ENCODE measurements around the gene FIGNL1.

Gene FIGNL1

DNA sequence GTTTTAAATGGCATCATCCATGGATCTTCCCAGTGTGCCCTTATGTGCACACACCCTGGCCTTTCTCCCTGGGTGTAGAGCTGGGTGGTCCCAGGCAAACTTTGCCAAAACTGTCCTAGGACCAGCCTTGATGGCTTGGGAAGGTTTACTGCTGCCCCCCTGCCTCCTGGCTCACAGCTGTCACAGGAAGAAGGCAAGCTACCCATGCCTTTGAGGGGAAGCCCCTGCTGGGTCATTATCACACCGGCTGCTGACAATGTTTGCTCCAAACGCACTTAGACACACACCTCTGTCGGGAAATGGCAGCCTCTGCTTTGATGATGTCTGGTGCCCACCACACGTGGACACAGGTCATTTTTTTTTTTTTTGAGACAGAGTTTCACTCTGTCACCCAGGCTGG is 25.2 kb upstream of the FIGNL1 start:
- Histone ChIP-seq H3K9ac (ENCODE audit: insufficient read length) (no peak overlapping the region), H3K27ac (no peak overlapping the region), H3K4me3 (no peak overlapping the region), H3K9me3 (ENCODE audit: low read depth, low read length) (no peaks in the 10 kb centered on the region), H3K36me3 (ENCODE audit: insufficient read depth, low read length) (no peaks in the 10 kb centered on the region)
- DNase-seq (ENCODE audit: low read depth, low spot score), result no peak
- TF ChIP-seq FOXP2 (optimal IDR thresholded peaks at IDR 0.05; ENCODE audit: control extremely low read depth, extremely low read length, insufficient read depth) (no peak), EZH2 (IDR thresholded peaks at IDR 0.05) (no peak), POLR2AphosphoS5 (IDR thresholded peaks at IDR 0.05; ENCODE audit: borderline replicate concordance, low read depth, low read length) (no peak)

DNA sequence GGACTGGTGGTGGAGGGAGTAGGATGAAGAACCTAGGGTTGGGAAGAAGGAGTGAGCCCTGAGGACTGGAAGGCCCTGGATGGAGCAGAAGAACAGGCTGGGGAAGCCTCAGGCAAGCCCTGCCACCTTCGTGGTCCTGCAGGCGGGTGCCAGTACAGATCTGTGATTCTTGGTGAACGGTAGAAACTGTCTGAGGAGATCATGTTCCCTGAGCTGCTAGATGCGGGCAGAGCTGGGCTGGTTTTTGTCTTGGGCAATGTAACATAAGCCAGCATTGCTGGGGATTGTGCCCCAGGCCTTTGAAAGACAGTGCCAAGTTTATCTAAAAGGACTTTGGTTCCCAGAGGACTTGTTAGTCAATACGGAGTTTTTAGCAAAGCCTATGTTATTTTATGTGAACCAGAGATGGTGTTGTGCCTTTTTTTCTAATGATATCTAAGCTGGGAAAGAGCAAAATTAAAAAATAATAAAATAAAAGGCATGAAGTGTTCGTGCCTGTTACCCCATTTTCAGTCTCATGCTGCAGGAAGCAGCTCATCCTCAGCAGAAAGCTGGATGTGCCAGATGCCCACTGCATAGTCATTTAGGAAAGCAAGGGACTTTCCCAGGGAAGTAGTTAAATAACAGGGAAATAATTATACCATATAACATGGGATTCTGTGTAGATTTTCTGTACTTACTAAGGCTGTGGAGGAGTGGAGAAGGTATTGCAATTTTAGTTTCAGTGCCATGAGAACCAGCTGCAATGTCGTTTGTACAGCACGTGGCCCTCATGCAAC is 24.4 kb upstream of the FIGNL1 start:
- TF ChIP-seq FOXP2 (optimal IDR thresholded peaks at IDR 0.05; ENCODE audit: control extremely low read depth, extremely low read length, insufficient read depth) (no peak), POLR2AphosphoS5 (IDR thresholded peaks at IDR 0.05; ENCODE audit: borderline replicate concordance, low read depth, low read length) (no peak), EZH2 (IDR thresholded peaks at IDR 0.05) (no peak)
- no peak for DNase-seq (ENCODE audit: low read depth, low spot score)
- no peak overlapping the region for H3K27ac ChIP-seq
- no peak overlapping the region for H3K9ac ChIP-seq (ENCODE audit: insufficient read length)
- H3K36me3 ChIP-seq (ENCODE audit: insufficient read depth, low read length), result no peaks in the 10 kb centered on the region
- no peak overlapping the region for H3K4me3 ChIP-seq
- H3K9me3 ChIP-seq (ENCODE audit: low read depth, low read length), result no peaks in the 10 kb centered on the region

DNA sequence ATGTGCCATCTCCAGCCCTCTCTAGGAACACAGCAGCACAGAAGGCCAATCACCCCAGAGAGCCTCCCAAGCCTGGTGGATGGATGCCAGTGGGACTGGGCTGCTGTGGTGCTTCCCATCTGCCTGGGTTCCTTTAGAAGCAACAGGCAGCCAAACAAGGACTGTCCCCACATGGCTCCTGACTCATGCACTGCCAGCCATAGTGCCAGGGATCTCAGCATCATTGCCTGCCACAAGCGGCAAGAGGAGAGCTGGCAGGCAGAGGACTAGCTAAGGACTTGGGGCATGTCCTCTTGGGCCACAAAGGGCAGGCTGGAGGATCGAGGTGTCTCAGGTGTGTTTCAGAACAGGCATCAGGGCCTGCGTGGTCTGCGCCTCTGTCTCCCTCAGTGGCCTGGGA is 23.4 kb upstream of the FIGNL1 start:
- no peak for TF ChIP-seq POLR2AphosphoS5 (IDR thresholded peaks at IDR 0.05; ENCODE audit: borderline replicate concordance, low read depth, low read length)
- no peak for TF ChIP-seq EZH2 (IDR thresholded peaks at IDR 0.05)
- TF ChIP-seq FOXP2 (optimal IDR thresholded peaks at IDR 0.05; ENCODE audit: control extremely low read depth, extremely low read length, insufficient read depth), result no peak
- DNase-seq (ENCODE audit: low read depth, low spot score), result no peak
- H3K9me3 ChIP-seq (ENCODE audit: low read depth, low read length), result no peaks in the 10 kb centered on the region
- no peak overlapping the region for H3K4me3 ChIP-seq
- no peak overlapping the region for H3K27ac ChIP-seq
- no peak overlapping the region for H3K9ac ChIP-seq (ENCODE audit: insufficient read length)
- no peaks in the 10 kb centered on the region for H3K36me3 ChIP-seq (ENCODE audit: insufficient read depth, low read length)

DNA sequence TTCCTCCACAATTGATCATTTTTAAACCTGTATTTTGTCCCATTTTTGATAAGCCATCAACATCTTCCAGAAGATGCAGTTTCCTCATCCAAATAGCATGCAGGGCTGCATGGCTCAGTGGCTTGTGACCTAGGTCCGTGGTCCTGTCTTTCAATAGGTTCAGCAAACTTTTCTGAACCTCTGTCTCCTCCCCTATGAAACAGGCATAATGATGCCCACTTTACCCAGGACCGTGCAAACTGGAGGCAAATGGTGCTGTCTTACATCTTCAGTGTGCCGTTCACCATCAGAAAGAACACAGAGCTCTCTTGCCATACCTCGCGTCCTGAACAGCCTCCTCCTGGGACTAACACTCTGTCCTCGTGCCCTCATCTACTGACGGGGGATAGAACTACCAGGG is 22.3 kb upstream of the FIGNL1 start:
- TF ChIP-seq EZH2 (IDR thresholded peaks at IDR 0.05) (no peak), POLR2AphosphoS5 (IDR thresholded peaks at IDR 0.05; ENCODE audit: borderline replicate concordance, low read depth, low read length) (no peak), FOXP2 (optimal IDR thresholded peaks at IDR 0.05; ENCODE audit: control extremely low read depth, extremely low read length, insufficient read depth) (no peak)
- no peaks in the 10 kb centered on the region for H3K9me3 ChIP-seq (ENCODE audit: low read depth, low read length)
- no peak overlapping the region for H3K9ac ChIP-seq (ENCODE audit: insufficient read length)
- no peak overlapping the region for H3K4me3 ChIP-seq
- no peak overlapping the region for H3K27ac ChIP-seq
- no peak for DNase-seq (ENCODE audit: low read depth, low spot score)
- no peaks in the 10 kb centered on the region for H3K36me3 ChIP-seq (ENCODE audit: insufficient read depth, low read length)

DNA sequence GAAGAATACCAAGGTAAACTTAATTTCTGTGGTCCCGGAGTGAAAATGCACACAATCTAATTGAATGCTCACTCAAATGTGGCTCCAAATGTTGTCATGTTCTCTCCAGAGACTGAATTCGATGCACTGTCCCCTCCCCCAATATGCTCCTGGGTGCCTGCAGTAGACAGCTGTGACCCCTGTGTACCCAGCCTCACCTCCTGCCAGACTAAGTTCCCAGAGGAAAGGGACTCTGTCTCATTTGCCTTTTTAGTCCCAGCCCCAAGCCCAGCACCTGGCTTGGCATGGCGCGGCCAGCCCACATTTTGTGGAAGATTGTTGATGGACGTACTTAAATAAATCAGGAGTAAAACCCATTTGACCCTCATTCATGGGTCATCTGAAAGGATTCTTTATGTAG is 21.8 kb upstream of the FIGNL1 start:
- TF ChIP-seq FOXP2 (optimal IDR thresholded peaks at IDR 0.05; ENCODE audit: control extremely low read depth, extremely low read length, insufficient read depth), result no peak
- no peak for TF ChIP-seq POLR2AphosphoS5 (IDR thresholded peaks at IDR 0.05; ENCODE audit: borderline replicate concordance, low read depth, low read length)
- TF ChIP-seq EZH2 (IDR thresholded peaks at IDR 0.05), result no peak
- no peaks in the 10 kb centered on the region for H3K9me3 ChIP-seq (ENCODE audit: low read depth, low read length)
- DNase-seq (ENCODE audit: low read depth, low spot score), result no peak
- H3K27ac ChIP-seq, result no peak overlapping the region
- H3K9ac ChIP-seq (ENCODE audit: insufficient read length), result no peak overlapping the region
- H3K36me3 ChIP-seq (ENCODE audit: insufficient read depth, low read length), result no peaks in the 10 kb centered on the region
- H3K4me3 ChIP-seq, result no peak overlapping the region

DNA sequence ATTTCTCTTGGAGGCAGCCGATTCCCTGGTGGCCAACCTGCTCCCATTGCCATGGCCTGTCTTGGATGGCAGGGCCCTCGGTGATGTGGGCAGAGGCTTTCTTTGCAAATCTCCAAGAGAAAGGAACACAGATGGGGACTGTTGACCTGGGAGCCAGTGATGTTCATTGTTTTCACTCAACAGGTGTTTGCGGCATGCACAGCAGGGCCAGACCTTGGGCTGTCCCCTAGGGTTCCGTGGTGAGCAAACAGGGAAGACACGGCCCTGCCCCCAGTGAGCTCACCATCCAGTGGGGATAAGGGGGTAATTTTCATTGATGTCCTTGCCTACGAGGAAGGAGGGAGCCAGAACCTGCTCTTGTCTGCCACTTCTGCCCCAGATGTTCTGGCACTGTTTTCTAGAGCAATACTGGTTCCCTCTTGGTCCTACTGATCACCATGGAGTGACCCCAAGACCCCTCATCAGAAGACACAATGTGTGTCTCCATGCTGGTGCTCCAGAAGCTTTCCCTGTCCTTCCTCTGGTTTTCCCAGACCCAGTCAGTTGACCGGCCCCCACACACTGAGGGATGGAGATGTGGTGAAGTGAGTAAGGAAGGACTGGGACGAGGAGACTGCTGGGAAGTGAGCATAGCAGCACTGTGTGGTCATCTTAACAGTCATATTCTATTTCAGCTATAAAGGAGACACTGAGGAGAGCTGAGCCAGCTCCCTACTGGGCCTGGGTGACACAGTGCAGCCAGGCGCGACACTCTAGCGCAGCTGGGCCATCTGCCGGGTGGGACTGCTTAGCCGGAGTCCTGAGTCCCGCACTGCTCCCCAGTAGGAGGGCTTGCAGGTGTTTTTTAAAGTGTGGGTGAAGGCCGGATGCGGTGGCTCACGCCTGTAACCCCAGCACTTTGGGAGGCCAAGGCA is 20.4 kb upstream of the FIGNL1 start:
- Histone ChIP-seq H3K36me3 (ENCODE audit: insufficient read depth, low read length) (no peaks in the 10 kb centered on the region), H3K27ac (no peak overlapping the region), H3K4me3 (no peak overlapping the region), H3K9me3 (ENCODE audit: low read depth, low read length) (no peaks in the 10 kb centered on the region), H3K9ac (ENCODE audit: insufficient read length) (no peak overlapping the region)
- DNase-seq (ENCODE audit: low read depth, low spot score), result no peak
- TF ChIP-seq FOXP2 (optimal IDR thresholded peaks at IDR 0.05; ENCODE audit: control extremely low read depth, extremely low read length, insufficient read depth) (no peak), POLR2AphosphoS5 (IDR thresholded peaks at IDR 0.05; ENCODE audit: borderline replicate concordance, low read depth, low read length) (no peak), EZH2 (IDR thresholded peaks at IDR 0.05) (no peak)

DNA sequence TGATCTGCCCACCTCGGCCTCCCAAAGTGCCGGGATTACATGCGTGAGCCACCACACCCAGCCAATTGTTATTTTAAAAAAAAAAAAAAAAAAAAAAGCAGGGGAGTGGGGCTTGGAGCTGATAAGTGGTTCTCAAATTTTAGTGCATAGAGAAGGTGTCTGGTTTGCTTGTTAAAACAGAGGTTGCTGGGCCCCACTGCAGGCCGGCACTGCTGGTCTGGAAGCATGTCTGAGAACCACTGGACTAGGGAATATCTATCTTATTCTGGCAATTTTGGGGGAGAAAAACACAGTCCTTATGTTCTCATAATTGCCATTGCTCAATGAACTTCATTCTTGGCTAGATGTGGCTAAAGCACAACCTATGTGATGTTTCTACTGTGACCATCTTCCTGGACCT is 19.0 kb upstream of the FIGNL1 start:
- H3K4me3 ChIP-seq, result no peak overlapping the region
- no peaks in the 10 kb centered on the region for H3K9me3 ChIP-seq (ENCODE audit: low read depth, low read length)
- DNase-seq (ENCODE audit: low read depth, low spot score), result no peak
- H3K27ac ChIP-seq, result no peak overlapping the region
- no peaks in the 10 kb centered on the region for H3K36me3 ChIP-seq (ENCODE audit: insufficient read depth, low read length)
- no peak overlapping the region for H3K9ac ChIP-seq (ENCODE audit: insufficient read length)
- TF ChIP-seq FOXP2 (optimal IDR thresholded peaks at IDR 0.05; ENCODE audit: control extremely low read depth, extremely low read length, insufficient read depth) (no peak), POLR2AphosphoS5 (IDR thresholded peaks at IDR 0.05; ENCODE audit: borderline replicate concordance, low read depth, low read length) (no peak), EZH2 (IDR thresholded peaks at IDR 0.05) (no peak)

DNA sequence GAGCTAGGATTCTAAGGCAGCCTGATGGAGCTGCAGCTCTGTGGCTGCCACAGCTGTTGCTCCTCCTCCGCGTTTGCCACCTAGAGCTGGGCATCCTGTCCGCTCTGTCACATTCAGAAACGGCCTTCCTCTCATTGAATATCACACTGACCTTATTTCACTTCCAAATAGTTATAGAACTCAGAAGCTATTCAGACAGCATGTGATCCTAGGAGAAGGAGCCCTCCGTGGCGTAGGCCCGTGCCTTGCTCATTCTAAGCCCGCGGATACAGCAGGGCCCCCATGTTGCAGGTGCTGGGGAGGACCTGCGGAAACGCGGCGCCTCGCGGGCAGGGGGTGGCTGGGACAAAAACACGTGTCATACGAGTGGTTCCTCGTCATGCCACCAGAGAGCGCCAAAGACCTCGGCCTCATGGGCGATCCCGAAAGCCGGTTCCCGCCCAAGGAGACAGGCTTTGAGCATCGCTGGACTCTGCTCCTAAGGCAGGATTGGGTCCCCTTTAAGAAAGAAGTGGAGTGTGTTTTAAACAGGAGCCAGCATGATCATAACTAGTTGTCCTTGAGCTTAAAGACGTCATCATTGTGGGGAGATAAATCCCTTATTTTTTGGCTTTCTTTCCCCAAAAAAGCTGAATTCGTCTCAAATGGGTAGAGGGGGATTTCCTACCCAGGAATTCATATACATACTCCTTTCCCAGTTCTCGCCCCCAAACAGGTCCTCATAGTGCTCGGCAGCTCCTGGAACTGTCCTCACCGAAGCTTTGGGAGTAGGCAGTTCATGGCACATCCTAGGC is 17.9 kb upstream of the FIGNL1 start:
- Histone ChIP-seq H3K9ac (ENCODE audit: insufficient read length) (no peak overlapping the region), H3K27ac (no peak overlapping the region), H3K36me3 (ENCODE audit: insufficient read depth, low read length) (no peaks in the 10 kb centered on the region), H3K4me3 (peak overlapping the region; percentile 32; the same call in 1 of the 2 replicates), H3K9me3 (ENCODE audit: low read depth, low read length) (no peaks in the 10 kb centered on the region)
- TF ChIP-seq EZH2 (IDR thresholded peaks at IDR 0.05) (no peak), FOXP2 (optimal IDR thresholded peaks at IDR 0.05; ENCODE audit: control extremely low read depth, extremely low read length, insufficient read depth) (no peak), POLR2AphosphoS5 (IDR thresholded peaks at IDR 0.05; ENCODE audit: borderline replicate concordance, low read depth, low read length) (no peak)
- DNase-seq (ENCODE audit: low read depth, low spot score), result no peak

All from SK-N-MC (cell line).